ENCODE measurements around the gene ADGRL4.

- TF ChIP-seq CTCF (IDR thresholded peaks at IDR 0.05) = no peak
- TF ChIP-seq POLR2A (IDR thresholded peaks at IDR 0.05) = no peak
These were observed 4.1 kb upstream of the ADGRL4 start for GRCh38 chr1:79010589-79010988.

All from thyroid gland (tissue), 4 donors.